ENCODE results near the gene UTY.
"Not testable (repeated sequence)": the region's sequence is repeated elsewhere in the genome, so short reads cannot be mapped to it uniquely, and the experiment has no call there.

Gene UTY

GRCh38 chrY:13299411-13299810, 180.4 kb downstream of the UTY start:
- no peak for DNase-seq (ENCODE audit: low read depth)

GRCh38 chrY:13296176-13296890, 183.5 kb downstream of the UTY start:
- DNase-seq (ENCODE audit: low read depth), result no peak

DNA sequence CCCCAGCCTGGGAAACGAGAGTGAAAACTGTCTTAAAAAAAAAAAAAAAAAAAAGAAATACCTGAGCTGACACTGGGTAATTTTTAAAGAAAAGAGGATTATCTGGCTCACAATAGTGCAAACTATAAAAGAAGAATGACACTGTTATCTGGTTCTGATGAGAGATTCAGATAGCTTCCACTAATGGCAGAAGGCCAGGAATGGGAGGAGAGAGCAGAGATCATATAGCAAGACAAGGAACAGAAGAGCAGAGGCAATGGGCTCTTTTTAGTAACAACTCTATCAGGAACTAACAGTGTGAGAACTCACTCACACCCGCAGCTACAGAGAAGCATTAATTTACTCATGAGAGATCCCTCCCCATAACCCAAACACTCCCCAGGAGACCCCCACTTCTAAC, 184.8 kb downstream of the UTY start:
- DNase-seq (ENCODE audit: low read depth), result no peak

DNA sequence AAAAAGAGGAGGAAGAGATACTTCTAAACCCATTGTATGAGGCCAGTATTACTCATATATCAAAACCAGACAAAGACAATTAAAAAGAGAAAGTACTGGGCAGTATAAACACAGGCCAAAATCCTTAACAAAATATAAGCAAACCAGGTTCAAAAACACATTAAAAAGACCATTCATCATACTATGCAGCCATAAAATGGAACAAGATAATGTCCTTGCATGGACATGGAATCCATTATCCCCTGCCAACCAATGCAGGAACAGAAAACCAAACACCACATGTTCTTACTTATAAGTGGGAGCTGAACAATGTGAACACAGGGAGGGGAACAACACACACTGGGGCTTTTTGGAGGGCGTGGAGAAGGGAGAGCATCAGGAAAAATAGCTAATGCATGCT, 188.6 kb downstream of the UTY start:
- DNase-seq (ENCODE audit: low read depth), result no peak

- not testable (repeated sequence) for DNase-seq (ENCODE audit: low read depth)
Observed at GRCh38 chrY:13282151-13283054, 197.4 kb downstream of the UTY start.

- DNase-seq (ENCODE audit: low read depth), result no peak
Observed at GRCh38 chrY:13279561-13279960, 200.3 kb downstream of the UTY start.

- no peak for DNase-seq (ENCODE audit: low read depth)
Observed at GRCh38 chrY:13271706-13272105, 208.1 kb downstream of the UTY start.

DNA sequence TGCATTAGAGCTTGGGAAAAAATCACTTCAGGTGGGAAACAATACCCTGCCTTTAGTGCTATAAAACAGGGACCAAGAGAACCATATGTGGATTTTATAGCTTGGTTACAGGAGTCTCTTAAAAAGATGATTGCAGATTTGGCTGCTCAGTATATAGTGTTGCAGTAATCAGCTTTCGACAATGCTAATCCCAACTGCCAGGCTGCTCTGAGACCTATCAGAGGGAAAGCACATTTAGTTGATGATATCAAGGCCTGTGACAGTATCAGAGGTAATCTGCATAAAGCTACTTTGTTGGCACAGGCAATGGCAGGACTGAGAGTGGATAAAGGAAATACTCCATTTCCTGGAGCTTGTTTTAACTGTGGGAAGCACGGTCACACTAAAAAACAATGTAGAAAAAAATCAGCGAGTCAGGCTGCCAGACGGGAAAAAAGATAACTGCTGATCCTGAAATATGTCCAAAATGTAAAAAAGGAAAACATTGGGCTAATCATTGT, 225.8 kb downstream of the UTY start:
- DNase-seq (ENCODE audit: low read depth), result not testable (repeated sequence)

DNA sequence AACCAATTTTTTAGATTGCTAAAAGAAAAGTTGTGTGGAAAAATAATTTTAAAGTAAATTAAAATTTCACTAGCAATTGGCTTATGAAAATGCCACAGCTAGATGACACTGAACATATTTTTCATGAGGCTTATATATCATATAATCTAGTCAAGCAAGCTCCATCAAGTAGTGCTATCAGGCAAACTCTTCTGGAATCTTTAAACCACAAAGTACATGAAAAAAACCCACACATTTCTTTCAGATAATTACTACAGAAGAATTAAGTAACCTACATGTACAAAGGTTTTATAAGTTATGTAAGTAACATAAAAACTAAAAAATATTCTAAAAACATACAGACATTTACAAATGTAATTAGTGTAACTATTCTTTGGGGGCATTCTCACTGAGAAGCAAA, 229.4 kb downstream of the UTY start:
- DNase-seq (ENCODE audit: low read depth), result no peak

- no peak for DNase-seq (ENCODE audit: low read depth)
Observed at GRCh38 chrY:13243716-13244115, 236.1 kb downstream of the UTY start.

- DNase-seq (ENCODE audit: low read depth), result no peak
Observed at GRCh38 chrY:13233901-13234300, 245.9 kb downstream of the UTY start.

- DNase-seq (ENCODE audit: low read depth), result no peak
Observed at GRCh38 chrY:13233118-13233517, 246.7 kb downstream of the UTY start.

GRCh38 chrY:13227354-13227953, 252.4 kb downstream of the UTY start:
- no peak for DNase-seq (ENCODE audit: low read depth)

- no peak for DNase-seq (ENCODE audit: low read depth)
Observed at GRCh38 chrY:13210961-13211646, 268.7 kb downstream of the UTY start.

DNA sequence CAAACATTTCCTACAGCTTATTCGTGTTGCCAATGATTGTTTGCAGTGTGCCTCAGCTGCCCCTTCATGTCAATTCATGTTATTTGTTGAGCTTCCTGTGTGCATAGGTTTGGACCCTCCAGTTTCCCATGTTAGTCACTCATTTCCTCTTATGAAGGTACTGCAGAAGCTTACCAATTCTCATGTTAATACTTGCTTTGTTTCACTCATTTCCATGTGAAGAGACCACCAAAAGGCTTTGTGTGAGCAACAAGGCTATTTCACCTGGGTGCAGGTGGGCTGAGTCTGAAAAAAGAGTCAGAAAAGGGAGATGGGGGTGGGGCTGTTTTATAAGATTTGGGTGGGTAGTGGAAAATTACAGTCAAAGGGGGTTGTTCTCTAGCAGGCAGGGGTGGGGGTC, 274.6 kb downstream of the UTY start:
- no peak for DNase-seq (ENCODE audit: low read depth)

Measured in stimulated activated CD8-positive, alpha-beta memory T cell treated with anti-CD3 and anti-CD28 coated beads, Interleukin-15, amount 100 ng/mL, for 1 hour (primary cell).